Neural progenitor cell (in vitro differentiated cells): ENCODE measurements around the gene LRRC51.

Source experiments
- EZH2 ChIP-seq: fragments of 200-600 bp; sonication (generic); IDR thresholded peaks from 2 replicates; pipeline ENCODE4 v1.6.1; 2017; ENCODE audit warnings: antibody characterized with exemption, mild to moderate bottlenecking, moderate library complexity
- EZH2phosphoT487 ChIP-seq: fragments of 200-600 bp; sonication (generic); IDR thresholded peaks from 2 replicates; pipeline ENCODE4 v1.6.1; 2017; ENCODE audit warnings: antibody characterized with exemption

GRCh38 chr11:72039856-72040401 lies 40.7 kb upstream of the LRRC51 start:
- TF ChIP-seq EZH2phosphoT487, result no peak
- TF ChIP-seq EZH2, result no peak
